ENCODE data around the gene TMPRSS7.

The TMPRSS7 gene

DNA sequence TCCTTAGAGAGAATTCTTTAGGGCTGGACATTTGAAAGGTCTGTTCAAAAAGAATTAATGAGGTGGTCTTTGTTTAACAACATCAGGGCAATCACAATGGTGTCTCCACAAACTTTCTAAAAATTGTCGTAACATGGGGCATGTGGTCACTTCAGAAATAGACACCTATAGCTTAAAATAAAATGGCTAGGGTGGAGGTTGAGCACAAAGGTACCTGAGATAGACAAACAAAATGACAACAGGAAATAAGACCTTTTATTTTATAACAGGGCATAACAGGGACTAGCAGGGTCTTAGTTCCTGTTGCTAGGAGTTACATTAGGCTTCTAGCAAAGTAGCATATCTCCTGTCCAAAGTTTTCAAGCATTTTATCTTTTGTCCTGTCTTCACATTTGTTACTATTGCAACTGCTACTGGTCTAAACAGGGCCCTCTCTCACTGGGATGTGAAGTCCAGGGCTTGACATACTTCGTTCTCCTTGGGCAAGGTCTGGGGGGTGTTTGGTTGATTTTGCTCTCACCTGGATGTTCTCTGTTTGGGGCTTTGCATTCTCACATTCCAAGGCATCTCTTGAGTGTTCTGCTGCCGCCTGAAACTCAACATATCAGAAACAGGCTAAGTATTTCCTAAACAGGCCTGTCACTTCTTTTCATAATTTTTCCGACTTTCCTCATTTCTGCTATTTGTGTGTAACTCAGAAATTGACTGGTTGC lies 95.5 kb downstream of the TMPRSS7 start:
- DNase-seq = no peak

- no peak for DNase-seq
These were observed 96.1 kb downstream of the TMPRSS7 start for GRCh38 chr3:112130638-112130993.

All from RPMI8226 (cell line).